CD14-positive monocyte (primary cell): ENCODE data around the gene PCNT. TPM values are rescaled to one million over a fixed set of nuclear protein-coding genes. Genes with fewer than 3 reads are reported as not detected.

ENCODE experiments used
- DNase-seq, 3 donors: peaks; one replicate each; pipeline ENCODE4 v3.0.0-alpha.2; 2011 to 2022
- H2AFZ ChIP-seq: 2 replicates; pipeline ENCODE4 v1.6.0; 2012; ENCODE audit warnings: mild to moderate bottlenecking, low read depth, low read length, inconsistent platforms; ENCODE audit not compliant: insufficient read depth, poor library complexity, severe bottlenecking
- H3K27ac ChIP-seq, 2 donors: 1 replicate in 1 of 2; 2 replicates in 1 of 2; pipeline ENCODE4 v1.5.1; 2012 to 2013; ENCODE audit warnings: low read length in 2 of 2, control low read depth in 1 of 2, inconsistent platforms in 1 of 2, low read depth in 1 of 2, mild to moderate bottlenecking in 1 of 2
- H3K27me3 ChIP-seq, 2 donors: one replicate each; pipeline versions ENCODE4 v1.6.0 to v1.6.1; 2011 to 2013; ENCODE audit warnings: low read length in 2 of 2; ENCODE audit not compliant: control insufficient read depth in 2 of 2, insufficient read depth in 2 of 2
- H3K36me3 ChIP-seq, 2 donors: replicated peaks in 1 of 2; 1 replicate in 1 of 2; 2 replicates in 1 of 2; pipeline versions ENCODE4 v1.5.1 to v1.6.1; 2012 to 2013; ENCODE audit warnings: low read length in 2 of 2, control low read depth in 1 of 2, inconsistent platforms in 1 of 2, mild to moderate bottlenecking in 1 of 2; ENCODE audit not compliant: insufficient read depth in 2 of 2, control insufficient read depth in 1 of 2
- H3K4me1 ChIP-seq, 2 donors: 1 replicate in 1 of 2; 2 replicates in 1 of 2; pipeline versions ENCODE4 v1.5.1 to v1.6.1; 2012 to 2013; ENCODE audit warnings: low read length in 2 of 2, control low read depth in 1 of 2, inconsistent platforms in 1 of 2, mild to moderate bottlenecking in 1 of 2, moderate library complexity in 1 of 2; ENCODE audit not compliant: insufficient read depth in 2 of 2, control insufficient read depth in 1 of 2
- H3K4me2 ChIP-seq: replicated peaks from 2 replicates; pipeline ENCODE3; 2012; ENCODE audit warnings: low read length, moderate library complexity, mild to moderate bottlenecking; ENCODE audit not compliant: poor library complexity, severe bottlenecking; ENCODE audit errors: extremely low read depth
- H3K4me3 ChIP-seq, 3 experiments: fragments of 200-600 bp in 1 of 3; sonication (generic) in 1 of 3; replicated peaks in 1 of 3; 1 replicate in 2 of 3; 2 replicates in 1 of 3; pipeline ENCODE4 v1.5.1; 2011 to 2013; ENCODE audit warnings: low read length in 3 of 3, mild to moderate bottlenecking in 3 of 3, control low read depth in 2 of 3, low read depth in 2 of 3, inconsistent platforms in 1 of 3, moderate library complexity in 1 of 3
- H3K79me2 ChIP-seq: 2 replicates; pipeline ENCODE4 v1.6.0; 2012; ENCODE audit warnings: mild to moderate bottlenecking, control low read depth, inconsistent platforms, low read length, moderate library complexity; ENCODE audit not compliant: insufficient read depth
- H3K9ac ChIP-seq: 2 replicates; pipeline ENCODE4 v1.6.0; 2017; ENCODE audit warnings: low read length, mild to moderate bottlenecking; ENCODE audit not compliant: insufficient read depth, poor library complexity, severe bottlenecking
- H3K9me3 ChIP-seq, 2 donors: replicated peaks in 1 of 2; 1 replicate in 1 of 2; 2 replicates in 1 of 2; pipeline versions ENCODE4 v1.5.1 to v1.6.1; 2012 to 2013; ENCODE audit warnings: low read length in 2 of 2, control low read depth in 1 of 2; ENCODE audit not compliant: control insufficient read depth in 1 of 2, insufficient read depth in 1 of 2
- H4K20me1 ChIP-seq: 2 replicates; pipeline ENCODE4 v1.6.0; 2012; ENCODE audit warnings: mild to moderate bottlenecking, low read length, control low read depth, moderate library complexity; ENCODE audit not compliant: insufficient read depth
- H3K27ac Mint-ChIP-seq, 7 donors: one replicate each; pipeline ENCODE4 v1.8.0; 2020; ENCODE audit warnings: mild to moderate bottlenecking in 7 of 7, mixed read lengths in 7 of 7, moderate library complexity in 6 of 7, inconsistent platforms in 2 of 7
- H3K27me3 Mint-ChIP-seq, 3 donors: one replicate each; pipeline ENCODE4 v1.8.0; 2021 to 2022; ENCODE audit warnings: low read depth in 3 of 3, mild to moderate bottlenecking in 3 of 3, mixed read lengths in 3 of 3, moderate library complexity in 3 of 3, inconsistent platforms in 1 of 3
- H3K36me3 Mint-ChIP-seq, 2 donors: one replicate each; pipeline ENCODE4 v1.8.0; 2020; ENCODE audit warnings: mixed read lengths in 2 of 2, inconsistent platforms in 1 of 2, mild to moderate bottlenecking in 1 of 2
- H3K4me1 Mint-ChIP-seq: one replicate; pipeline ENCODE4 v1.8.0; 2020; ENCODE audit warnings: mild to moderate bottlenecking, mixed read lengths
- H3K4me3 Mint-ChIP-seq, 2 donors: one replicate each; pipeline ENCODE4 v1.8.0; 2020; ENCODE audit warnings: mild to moderate bottlenecking in 2 of 2, mixed read lengths in 2 of 2, moderate library complexity in 1 of 2
- H3K9me3 Mint-ChIP-seq, 7 donors: one replicate each; pipeline ENCODE4 v1.8.0; 2020 to 2022; ENCODE audit warnings: mixed read lengths in 7 of 7, mild to moderate bottlenecking in 6 of 7, moderate library complexity in 6 of 7, inconsistent platforms in 2 of 7
- CTCF ChIP-seq: fragments of 200-600 bp; IDR thresholded peaks from one replicate; pipeline ENCODE4 v1.8.0; 2022; ENCODE audit warnings: antibody characterized with exemption, mild to moderate bottlenecking
- WGBS: methylation state at CpG from one replicate; pipeline ENCODE4 v1.1.5; 2013; ENCODE audit warnings: missing lambda C conversion rate; ENCODE audit not compliant: insufficient coverage; 5-methylcytosine and 5-hydroxymethylcytosine counted together
- intact Hi-C, 2 donors: fragments of 100-400 bp; cut with micrococcal nuclease; formaldehyde crosslinking; loops; one replicate each; pipeline versions ENCODE4 v1.15.0 to v1.15.1; 2023
- polyA plus RNA-seq, 3 donors: library from polyadenylated mRNA; depleted of rRNA in 1 of 3; unstranded in 2 of 3; stranded (reverse) in 1 of 3; fragments of 300-500 nt in 2 of 3; fragments of >200 nt in 1 of 3; fragmentation: Illumina TruSeq in 2 of 3; gene quantifications; 1 replicate in 2 of 3; 2 replicates in 1 of 3; pipeline ENCODE4 v1.2.3, GENCODE V29; 2012 to 2021

The PCNT gene
- polyA plus RNA-seq, 3 donors, result 4.2 to 16.3 (median 5.1) TPM

- no peaks in the 10 kb centered on the region for H3K9me3 ChIP-seq
- TF ChIP-seq CTCF, result no peak
- Mint-ChIP-seq H3K4me3 (no peak overlapping the region), H3K9me3 (peaks cover 0 to 6% (median 0%) of the 10 kb centered on the region in 7 donors), H3K4me1 (no peaks in the 10 kb centered on the region), H3K27ac (no peak overlapping the region), H3K36me3 (peaks cover 64 to 77% of the 10 kb centered on the region in 2 donors), H3K27me3 (no peaks in the 10 kb centered on the region)
- DNase-seq, result no peak
- no peaks in the 10 kb centered on the region for H3K4me1 ChIP-seq
- peak overlapping the region in 1 of 2 donors; percentile 42 for H3K27ac ChIP-seq
- no peaks in the 10 kb centered on the region for H3K27me3 ChIP-seq
- H3K79me2 ChIP-seq, result no peaks in the 10 kb centered on the region
- H3K36me3 ChIP-seq, result peaks cover 38 to 79% of the 10 kb centered on the region in 2 donors
- no peak overlapping the region for H2AFZ ChIP-seq
- intact Hi-C loops, result no loop called here
- H3K4me2 ChIP-seq, result no peak overlapping the region
- no peak overlapping the region for H3K9ac ChIP-seq
- no CpG with 5 or more reads among the region's 6 CpGs for WGBS
- no peak overlapping the region for H3K4me3 ChIP-seq
- H4K20me1 ChIP-seq, result no peaks in the 10 kb centered on the region
Measured at GRCh38 chr21:46493828-46494227, 169.9 kb downstream of the PCNT start.

Other genes with a start within 250 kb of the PCNT start
- under 1 TPM in 1 of 3 donors, not detected in 2; 0.01 TPM for gene COL6A2, start 226.0 kb upstream of the PCNT start, polyA plus RNA-seq
- gene FTCD, start 168.6 kb upstream of the PCNT start, polyA plus RNA-seq, result not detected
- gene SPATC1L, start 139.7 kb upstream of the PCNT start, polyA plus RNA-seq, result 1 to 10 TPM; 3.3 to 6.7 (median 5.8) TPM
- gene LSS, start 95.4 kb upstream of the PCNT start, polyA plus RNA-seq, result 10 to 100 TPM in 1 of 3 donors, 1 to 10 TPM in 2; 4.1 to 20.0 (median 4.9) TPM
- 10 to 100 TPM; 30.9 to 62.4 (median 32.7) TPM for gene MCM3AP, start 38.5 kb upstream of the PCNT start, polyA plus RNA-seq
- 1 to 10 TPM; 4.1 to 8.6 (median 5.2) TPM for gene YBEY, start 37.8 kb upstream of the PCNT start, polyA plus RNA-seq
- under 1 TPM; 0.15 to 0.73 (median 0.21) TPM for gene C21orf58, start 286 bp upstream of the PCNT start, polyA plus RNA-seq
- 10 to 100 TPM in 1 of 3 donors, 1 to 10 TPM in 2; 4.6 to 55.4 (median 6.1) TPM for gene DIP2A, start 134.7 kb downstream of the PCNT start, polyA plus RNA-seq